PC-9 (cell line): ENCODE measurements around the gene MR1.

Source experiments
- CTCF ChIP-seq: fragments of 200-600 bp; sonication (generic); conservative IDR thresholded peaks from 2 replicates; pipeline ENCODE4 v1.6.1; 2017; ENCODE audit warnings: mixed run types, antibody characterized with exemption, mild to moderate bottlenecking, moderate library complexity
- EZH2 ChIP-seq: fragments of 200-600 bp; sonication (generic); IDR thresholded peaks from 2 replicates; pipeline ENCODE4 v1.8.0; 2017; ENCODE audit warnings: antibody characterized with exemption, low read depth

- no peak for TF ChIP-seq EZH2
- TF ChIP-seq CTCF, result no peak
Observed at GRCh38 chr1:181089676-181090544, 56.1 kb downstream of the MR1 start.
